Measurements from ENCODE around the gene RIOX2.
"Not testable (repeated sequence)": the region's sequence is repeated elsewhere in the genome, so short reads cannot be mapped to it uniquely, and the experiment has no call there.

The RIOX2 gene

DNA sequence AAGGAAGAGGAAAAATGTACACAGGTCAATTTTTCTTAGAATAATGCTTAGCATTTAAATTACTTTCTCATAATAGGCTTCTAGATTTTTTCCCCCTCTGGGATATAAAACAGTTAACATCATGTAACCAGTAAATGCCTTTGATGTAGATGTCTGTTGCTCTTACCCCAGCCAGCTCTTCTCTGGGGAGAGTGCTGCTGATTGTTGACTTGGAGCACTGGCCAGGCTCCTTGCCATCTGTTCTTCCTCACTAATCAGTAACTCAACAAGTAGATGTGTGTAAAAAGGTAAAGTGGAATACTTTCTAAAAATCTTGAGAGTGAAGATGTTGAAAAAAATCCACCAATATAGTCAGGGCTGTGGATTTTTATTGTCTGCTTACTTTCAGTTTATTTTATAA, 42.2 kb downstream of the RIOX2 start:
- H3K27me3 Mint-ChIP-seq (ENCODE audit: low read depth), result no peaks in the 10 kb centered on the region
- no peak overlapping the region for H3K4me3 Mint-ChIP-seq
- H3K4me1 Mint-ChIP-seq (ENCODE audit: low read depth), result no peaks in the 10 kb centered on the region
- no peak overlapping the region for H3K27ac Mint-ChIP-seq
- H3K36me3 Mint-ChIP-seq (ENCODE audit: low read depth), result peaks cover 36% of the 10 kb centered on the region
- H3K9me3 Mint-ChIP-seq, result peaks cover 9% of the 10 kb centered on the region

- no peak overlapping the region for H3K27ac Mint-ChIP-seq
- no peaks in the 10 kb centered on the region for H3K4me1 Mint-ChIP-seq (ENCODE audit: low read depth)
- H3K4me3 Mint-ChIP-seq, result no peak overlapping the region
- peaks cover 43% of the 10 kb centered on the region for H3K36me3 Mint-ChIP-seq (ENCODE audit: low read depth)
- H3K27me3 Mint-ChIP-seq (ENCODE audit: low read depth), result no peaks in the 10 kb centered on the region
- peaks cover 12% of the 10 kb centered on the region for H3K9me3 Mint-ChIP-seq
Measured at GRCh38 chr3:97928986-97929385, 43.2 kb downstream of the RIOX2 start.

GRCh38 chr3:97927704-97928103, 44.5 kb downstream of the RIOX2 start:
- Mint-ChIP-seq H3K4me3 (no peak overlapping the region), H3K36me3 (ENCODE audit: low read depth) (peaks cover 49% of the 10 kb centered on the region), H3K27ac (no peak overlapping the region), H3K4me1 (ENCODE audit: low read depth) (no peaks in the 10 kb centered on the region), H3K9me3 (peaks cover 12% of the 10 kb centered on the region), H3K27me3 (ENCODE audit: low read depth) (no peaks in the 10 kb centered on the region)

DNA sequence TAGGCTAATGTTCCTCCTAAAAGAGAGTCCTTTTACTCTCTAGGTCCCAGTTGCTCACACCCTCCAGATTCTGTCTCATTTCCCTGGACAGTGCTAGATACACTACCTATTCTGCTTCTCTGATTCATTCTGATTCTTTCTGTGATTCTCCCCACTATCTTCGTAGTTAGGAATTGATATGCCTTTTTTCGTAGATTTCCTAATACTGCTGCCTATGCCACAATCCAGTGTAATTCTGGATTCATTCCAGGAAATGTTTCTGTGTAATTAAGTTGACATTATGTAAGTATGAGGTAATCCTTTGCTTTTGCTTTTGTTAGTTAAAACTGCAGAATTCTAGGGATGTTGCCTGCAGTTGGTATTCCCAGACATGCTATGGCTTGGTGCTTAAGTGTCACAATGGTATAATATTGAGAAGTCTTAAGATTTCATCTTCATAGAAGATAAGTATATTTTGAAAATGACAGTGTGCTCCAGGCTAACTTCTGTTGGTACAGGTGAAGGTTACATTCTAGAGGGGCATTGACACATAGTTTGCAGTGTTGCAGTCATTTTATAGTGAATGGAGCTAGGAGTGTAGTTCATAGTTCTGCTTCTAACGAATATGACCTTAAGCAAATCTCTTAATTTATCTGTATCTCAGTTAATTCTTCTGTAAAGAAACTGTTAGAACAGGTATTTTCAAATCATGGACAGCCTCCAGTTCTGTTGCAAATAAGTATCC, 54.3 kb downstream of the RIOX2 start:
- Mint-ChIP-seq H3K27ac (no peak overlapping the region), H3K36me3 (ENCODE audit: low read depth) (peaks cover 73% of the 10 kb centered on the region), H3K4me1 (ENCODE audit: low read depth) (peaks cover 8% of the 10 kb centered on the region), H3K27me3 (ENCODE audit: low read depth) (no peaks in the 10 kb centered on the region), H3K4me3 (no peak overlapping the region), H3K9me3 (peaks cover 4% of the 10 kb centered on the region)

DNA sequence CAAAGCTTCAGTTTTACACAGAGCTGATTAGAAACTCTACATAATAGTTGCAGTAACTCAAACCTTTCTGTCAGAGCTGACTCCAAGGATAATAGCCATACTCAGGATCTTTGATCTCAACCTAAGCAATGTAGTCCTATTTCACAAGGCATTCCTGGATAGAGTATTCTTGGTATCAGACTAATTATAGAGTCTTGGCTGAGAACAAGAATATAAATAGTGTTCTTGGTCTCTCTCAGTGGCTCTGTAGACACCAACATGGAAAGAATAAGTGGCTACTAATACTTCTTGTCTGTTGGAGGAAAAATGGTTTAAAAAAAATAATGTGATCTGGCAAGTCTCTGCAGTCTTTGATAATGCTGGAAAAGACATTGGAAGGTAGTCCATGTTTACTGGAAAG, 55.7 kb downstream of the RIOX2 start:
- H3K27ac Mint-ChIP-seq, result no peak overlapping the region
- peaks cover under 1% of the 10 kb centered on the region for H3K9me3 Mint-ChIP-seq
- peaks cover 66% of the 10 kb centered on the region for H3K36me3 Mint-ChIP-seq (ENCODE audit: low read depth)
- no peak overlapping the region for H3K4me3 Mint-ChIP-seq
- H3K27me3 Mint-ChIP-seq (ENCODE audit: low read depth), result no peaks in the 10 kb centered on the region
- peaks cover 10% of the 10 kb centered on the region for H3K4me1 Mint-ChIP-seq (ENCODE audit: low read depth)

DNA sequence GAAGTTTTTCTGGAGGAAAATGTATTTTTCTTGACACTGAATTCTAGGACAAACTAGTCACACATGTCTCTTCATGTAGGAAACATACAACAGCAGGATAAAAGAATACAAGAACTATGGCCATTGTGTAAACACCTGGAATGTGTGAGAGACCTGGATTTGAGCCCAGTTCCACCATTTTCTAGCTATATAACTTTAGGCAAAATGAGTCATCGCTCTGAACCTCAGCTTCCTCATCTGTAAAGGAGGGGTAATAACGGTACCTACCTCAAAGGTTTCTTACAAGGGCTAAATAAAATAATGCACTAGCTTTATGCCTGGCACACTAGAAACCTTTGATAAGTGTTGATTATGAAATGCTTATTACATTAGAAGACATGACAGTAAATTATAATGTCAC, 57.8 kb downstream of the RIOX2 start:
- H3K27me3 Mint-ChIP-seq (ENCODE audit: low read depth), result no peaks in the 10 kb centered on the region
- no peak overlapping the region for H3K4me3 Mint-ChIP-seq
- H3K4me1 Mint-ChIP-seq (ENCODE audit: low read depth), result peaks cover 25% of the 10 kb centered on the region
- no peaks in the 10 kb centered on the region for H3K9me3 Mint-ChIP-seq
- H3K27ac Mint-ChIP-seq, result no peak overlapping the region
- H3K36me3 Mint-ChIP-seq (ENCODE audit: low read depth), result peaks cover 57% of the 10 kb centered on the region

DNA sequence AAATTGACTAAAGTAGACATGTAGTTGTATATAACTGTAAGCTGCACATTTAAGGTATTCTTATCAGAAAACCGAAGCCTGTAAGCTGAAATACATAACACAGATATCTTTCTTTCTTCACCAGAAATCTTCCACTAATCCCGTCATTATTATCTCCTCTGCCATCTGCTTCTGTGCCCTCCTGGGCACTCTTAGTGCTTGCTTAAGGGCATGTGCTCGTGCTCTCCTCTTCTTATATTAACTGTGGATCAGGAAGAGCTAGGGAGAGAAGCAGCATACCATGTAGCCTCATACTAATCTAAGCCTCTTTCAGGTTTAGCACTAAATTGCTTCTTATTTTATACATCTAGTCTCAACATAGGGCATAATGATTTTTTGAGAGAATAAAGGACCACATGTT, 60.8 kb downstream of the RIOX2 start:
- Mint-ChIP-seq H3K4me1 (ENCODE audit: low read depth) (peaks cover 22% of the 10 kb centered on the region), H3K9me3 (peaks cover 6% of the 10 kb centered on the region), H3K27me3 (ENCODE audit: low read depth) (no peaks in the 10 kb centered on the region), H3K4me3 (peak overlapping the region; percentile 77), H3K36me3 (ENCODE audit: low read depth) (peaks cover 44% of the 10 kb centered on the region), H3K27ac (peak overlapping the region; percentile 86)

DNA sequence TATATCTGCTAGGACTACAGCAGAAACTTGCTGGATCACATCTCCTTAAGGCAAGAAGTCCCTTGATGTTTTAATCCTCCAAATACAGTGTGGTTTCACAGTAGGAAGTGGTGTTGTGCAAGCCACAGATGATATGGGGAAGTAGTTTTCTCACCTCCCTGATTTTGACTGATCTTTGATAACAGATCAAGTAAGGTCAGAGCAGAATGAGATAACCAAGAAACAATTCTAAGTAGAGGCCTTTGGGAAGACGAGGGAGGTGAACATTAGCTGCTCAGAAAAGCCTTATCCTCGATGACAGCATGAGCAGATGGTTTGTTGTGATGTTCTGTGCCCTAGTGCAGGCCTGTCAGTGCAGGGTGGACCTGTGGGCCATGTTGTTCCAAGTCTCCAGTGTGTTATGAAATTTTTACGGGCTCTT, 61.3 kb downstream of the RIOX2 start:
- no peaks in the 10 kb centered on the region for H3K27me3 Mint-ChIP-seq (ENCODE audit: low read depth)
- peaks cover 22% of the 10 kb centered on the region for H3K4me1 Mint-ChIP-seq (ENCODE audit: low read depth)
- peaks cover 6% of the 10 kb centered on the region for H3K9me3 Mint-ChIP-seq
- peak overlapping the region; percentile 86 for H3K27ac Mint-ChIP-seq
- H3K36me3 Mint-ChIP-seq (ENCODE audit: low read depth), result peaks cover 40% of the 10 kb centered on the region
- H3K4me3 Mint-ChIP-seq, result peak overlapping the region; percentile 77

- H3K4me1 Mint-ChIP-seq (ENCODE audit: low read depth), result peaks cover 22% of the 10 kb centered on the region
- peak overlapping the region; percentile 86 for H3K27ac Mint-ChIP-seq
- not testable (repeated sequence) for H3K27me3 Mint-ChIP-seq (ENCODE audit: low read depth); H3K9me3 Mint-ChIP-seq
- H3K36me3 Mint-ChIP-seq (ENCODE audit: low read depth), result peaks cover 37% of the 10 kb centered on the region
- peak overlapping the region; percentile 77 for H3K4me3 Mint-ChIP-seq
Measured at GRCh38 chr3:97910236-97910831, 61.9 kb downstream of the RIOX2 start.

DNA sequence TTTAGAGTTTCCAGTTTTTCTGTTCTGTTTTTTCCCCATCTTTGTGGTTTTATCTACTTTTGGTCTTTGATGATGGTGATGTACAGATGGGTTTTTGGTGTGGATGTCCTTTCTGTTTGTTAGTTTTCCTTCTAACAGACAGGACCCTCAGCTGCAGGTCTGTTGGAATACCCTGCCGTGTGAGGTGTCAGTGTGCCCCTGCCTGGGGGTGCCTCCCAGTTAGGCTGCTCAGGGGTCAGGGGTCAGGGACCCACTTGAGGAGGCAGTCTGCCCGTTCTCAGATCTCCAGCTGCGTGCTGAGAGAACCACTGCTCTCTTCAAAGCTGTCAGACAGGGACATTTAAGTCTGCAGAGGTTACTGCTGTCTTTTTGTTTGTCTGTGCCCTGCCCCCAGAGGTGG, 62.4 kb downstream of the RIOX2 start:
- peaks cover 33% of the 10 kb centered on the region for H3K36me3 Mint-ChIP-seq (ENCODE audit: low read depth)
- not testable (repeated sequence) for H3K27me3 Mint-ChIP-seq (ENCODE audit: low read depth); H3K27ac Mint-ChIP-seq; H3K9me3 Mint-ChIP-seq; H3K4me3 Mint-ChIP-seq
- peaks cover 22% of the 10 kb centered on the region for H3K4me1 Mint-ChIP-seq (ENCODE audit: low read depth)

DNA sequence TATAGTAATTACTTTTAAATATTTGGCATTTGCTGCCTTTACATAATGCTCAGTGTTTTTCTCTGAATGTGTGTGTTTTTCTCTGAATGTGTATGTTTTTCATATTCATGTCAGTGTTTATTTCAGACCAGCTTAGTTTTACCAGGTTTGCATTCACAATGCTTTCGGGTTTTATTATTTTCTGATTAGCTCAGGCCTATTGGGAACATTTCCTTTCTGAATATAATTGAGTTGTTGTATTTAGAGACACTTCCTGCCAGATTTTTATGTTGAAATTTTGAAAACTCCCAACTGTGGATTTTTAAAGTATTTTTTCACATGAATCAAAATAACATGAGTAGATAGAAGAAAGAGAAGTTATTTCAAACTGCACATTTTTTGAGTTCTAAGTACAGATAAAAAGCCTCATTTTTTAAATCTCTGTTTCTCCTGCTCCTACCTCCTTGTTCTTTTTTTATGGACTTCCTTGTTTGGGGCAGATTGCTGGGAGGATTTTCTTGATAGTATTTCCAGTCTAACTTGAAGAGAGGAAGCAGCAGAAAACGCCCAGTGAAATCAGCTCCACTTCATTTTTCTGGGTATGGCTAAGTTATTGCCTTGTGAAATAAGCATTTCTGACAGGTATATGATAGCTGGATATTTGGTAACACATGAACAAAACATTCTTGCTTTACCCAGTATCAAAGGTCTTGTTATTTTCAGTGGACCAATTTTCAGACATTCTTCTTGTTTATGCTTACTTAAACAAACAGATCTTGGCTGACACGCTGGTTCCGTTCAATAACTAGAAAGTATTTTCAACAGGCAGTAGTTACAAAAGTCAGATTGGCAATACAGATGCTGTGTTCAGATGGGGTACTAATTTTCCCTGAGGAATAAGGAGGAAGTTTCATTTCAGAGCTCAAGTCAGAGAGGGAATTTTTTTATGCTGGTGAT, 70.7 kb downstream of the RIOX2 start:
- Mint-ChIP-seq H3K9me3 (no peaks in the 10 kb centered on the region), H3K4me1 (ENCODE audit: low read depth) (peaks cover 6% of the 10 kb centered on the region), H3K4me3 (no peak overlapping the region), H3K27ac (no peak overlapping the region), H3K36me3 (ENCODE audit: low read depth) (peaks cover 21% of the 10 kb centered on the region), H3K27me3 (ENCODE audit: low read depth) (no peaks in the 10 kb centered on the region)

GRCh38 chr3:97899331-97899730, 72.9 kb downstream of the RIOX2 start:
- Mint-ChIP-seq H3K4me3 (no peak overlapping the region), H3K27ac (no peak overlapping the region), H3K36me3 (ENCODE audit: low read depth) (peaks cover 28% of the 10 kb centered on the region), H3K4me1 (ENCODE audit: low read depth) (peaks cover 6% of the 10 kb centered on the region), H3K9me3 (no peaks in the 10 kb centered on the region), H3K27me3 (ENCODE audit: low read depth) (no peaks in the 10 kb centered on the region)

DNA sequence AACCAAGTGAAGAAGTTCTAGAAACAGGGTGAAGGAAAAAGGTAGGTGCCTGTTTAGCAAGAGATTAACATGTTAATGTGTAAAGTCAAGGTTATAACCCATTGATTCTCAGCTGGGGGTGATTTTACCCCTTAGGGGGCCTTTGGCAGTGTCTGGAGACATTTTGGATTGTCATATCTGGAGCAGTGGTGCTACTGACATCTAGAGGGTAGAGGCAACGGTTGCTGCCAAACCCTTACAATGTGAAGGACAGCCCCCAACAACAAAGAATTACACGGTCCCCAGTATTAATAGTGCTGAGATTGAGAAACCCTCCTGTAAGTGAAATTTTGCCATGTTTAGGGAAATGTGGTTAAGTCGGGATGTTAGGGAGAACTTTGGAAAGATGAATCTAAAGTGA, 75.7 kb downstream of the RIOX2 start:
- Mint-ChIP-seq H3K27me3 (ENCODE audit: low read depth) (no peaks in the 10 kb centered on the region), H3K4me1 (ENCODE audit: low read depth) (peaks cover 1% of the 10 kb centered on the region), H3K27ac (no peak overlapping the region), H3K36me3 (ENCODE audit: low read depth) (peaks cover 22% of the 10 kb centered on the region), H3K4me3 (no peak overlapping the region), H3K9me3 (no peaks in the 10 kb centered on the region)

DNA sequence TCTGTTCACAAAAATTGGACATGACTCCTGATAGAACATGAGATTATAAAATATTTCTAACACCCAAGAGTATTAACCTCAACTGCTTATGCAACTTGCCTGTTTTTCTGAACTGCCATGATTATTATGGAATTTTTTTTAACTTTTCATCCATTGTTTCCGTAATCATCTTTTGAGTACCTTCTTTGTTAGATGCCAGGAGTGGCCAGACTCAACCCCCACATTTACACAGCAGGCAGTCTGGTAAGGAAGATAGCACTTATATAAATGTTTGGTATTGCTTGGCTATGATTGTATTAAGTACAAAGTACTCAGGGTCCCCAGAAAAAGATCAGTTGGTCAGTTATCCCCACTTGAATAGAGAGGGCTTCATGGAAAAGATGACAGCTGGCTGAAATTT, 76.1 kb downstream of the RIOX2 start:
- no peak overlapping the region for H3K4me3 Mint-ChIP-seq
- H3K4me1 Mint-ChIP-seq (ENCODE audit: low read depth), result peaks cover 1% of the 10 kb centered on the region
- H3K9me3 Mint-ChIP-seq, result no peaks in the 10 kb centered on the region
- no peak overlapping the region for H3K27ac Mint-ChIP-seq
- H3K36me3 Mint-ChIP-seq (ENCODE audit: low read depth), result peaks cover 21% of the 10 kb centered on the region
- H3K27me3 Mint-ChIP-seq (ENCODE audit: low read depth), result no peaks in the 10 kb centered on the region

DNA sequence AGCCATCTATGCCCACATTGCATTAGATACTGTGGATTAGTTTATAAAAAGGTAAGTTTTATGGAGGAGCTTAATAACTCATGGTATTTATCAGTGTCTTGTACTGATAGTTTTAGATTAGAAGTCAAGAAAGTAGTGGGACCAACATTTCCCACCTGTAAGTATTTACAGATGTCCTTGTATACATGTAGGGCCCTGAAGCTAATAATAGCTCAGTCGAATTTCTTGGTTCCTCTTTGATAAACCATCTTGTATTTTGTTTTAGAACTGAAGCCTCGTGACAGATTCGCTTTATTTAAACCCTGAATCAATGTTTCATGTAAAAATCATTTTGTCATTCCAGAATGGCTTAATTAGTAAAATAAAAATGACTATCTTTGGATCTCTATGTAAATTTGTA, 77.0 kb downstream of the RIOX2 start:
- no peak overlapping the region for H3K27ac Mint-ChIP-seq
- peaks cover 1% of the 10 kb centered on the region for H3K4me1 Mint-ChIP-seq (ENCODE audit: low read depth)
- no peaks in the 10 kb centered on the region for H3K27me3 Mint-ChIP-seq (ENCODE audit: low read depth)
- no peak overlapping the region for H3K4me3 Mint-ChIP-seq
- H3K9me3 Mint-ChIP-seq, result no peaks in the 10 kb centered on the region
- peaks cover 18% of the 10 kb centered on the region for H3K36me3 Mint-ChIP-seq (ENCODE audit: low read depth)
